H1 (cell line): ENCODE data around the gene IL17RA. TPM values are rescaled to one million over a fixed set of nuclear protein-coding genes. Genes with fewer than 3 reads are reported as not detected.
A peak's percentile ranks its signal among the peaks of the same experiment; 100 is the strongest.

Experiments used
- CTCF ChIA-PET: fragments of 300-600 bp; sonication (Branson Sonifier 250); formaldehyde crosslinking; loops from one replicate; lab custom pipeline; 2021; ENCODE audit not compliant: partially characterized antibody; lab: Charles Lee
- POLR2A ChIA-PET: fragments of 300-600 bp; sonication (Branson Sonifier 250); formaldehyde crosslinking; loops from one replicate; lab custom pipeline; 2021; ENCODE audit warnings: inconsistent platforms; ENCODE audit not compliant: partially characterized antibody; lab: Charles Lee
- DNase-seq, 2 experiments: peaks; one replicate each; pipeline versions ENCODE4 v3.0.0 to v3.0.0-alpha.2; 2010 to 2022; ENCODE audit warnings: low spot score in 2 of 2, low read depth in 1 of 2, mixed read lengths in 1 of 2
- FAIRE-seq: peaks from 2 replicates; lab custom pipeline; 2011; peaks lifted over from hg19 to GRCh38; lab: Jason Lieb, UNC
- H2AFZ ChIP-seq: 2 replicates; pipeline ENCODE4 v1.8.1; 2012; ENCODE audit warnings: low read length, inconsistent platforms
- H2AK5ac ChIP-seq: 2 replicates; pipeline ENCODE4 v1.6.1; 2013; ENCODE audit warnings: low read depth, low read length
- H2BK120ac ChIP-seq: replicated peaks from 2 replicates; pipeline ENCODE3; 2013; ENCODE audit warnings: low read depth, low read length, inconsistent platforms
- H2BK12ac ChIP-seq: 2 replicates; pipeline ENCODE4 v1.6.1; 2013; ENCODE audit warnings: low read depth, low read length
- H2BK15ac ChIP-seq: 2 replicates; pipeline ENCODE4 v1.6.1; 2013; ENCODE audit warnings: low read length
- H2BK20ac ChIP-seq: 2 replicates; pipeline ENCODE4 v1.6.1; 2013; ENCODE audit warnings: low read length
- H2BK5ac ChIP-seq: 2 replicates; pipeline ENCODE4 v1.6.1; 2013; ENCODE audit warnings: low read depth, low read length
- H3K14ac ChIP-seq: 2 replicates; pipeline ENCODE4 v1.6.1; 2013; ENCODE audit warnings: inconsistent platforms; ENCODE audit not compliant: insufficient read length
- H3K18ac ChIP-seq: 2 replicates; pipeline ENCODE4 v1.6.1; 2013; ENCODE audit warnings: low read length; ENCODE audit errors: extremely low read depth
- H3K23ac ChIP-seq: 2 replicates; pipeline ENCODE4 v1.6.1; 2013; ENCODE audit warnings: inconsistent platforms; ENCODE audit not compliant: insufficient read length
- H3K23me2 ChIP-seq: 2 replicates; pipeline ENCODE4 v1.6.1; 2013; ENCODE audit warnings: low read depth, low read length
- H3K27ac ChIP-seq: 2 replicates; pipeline ENCODE4 v1.6.1; 2011; ENCODE audit warnings: low read depth, low read length, inconsistent platforms
- H3K27me3 ChIP-seq, 4 experiments: replicated peaks in 1 of 4; 1 replicate in 1 of 4; 2 replicates in 3 of 4; pipeline versions ENCODE4 v1.6.1 to v1.8.1; 2011 to 2013; ENCODE audit warnings: low read length in 3 of 4, mild to moderate bottlenecking in 3 of 4, inconsistent platforms in 2 of 4, mixed read lengths in 2 of 4, moderate library complexity in 1 of 4; ENCODE audit not compliant: control insufficient read depth in 3 of 4, insufficient read depth in 3 of 4; ENCODE audit errors: extremely low read depth in 1 of 4
- H3K36me3 ChIP-seq, 4 experiments: 2 replicates each; pipeline versions ENCODE4 v1.6.1 to v1.8.1; 2011 to 2013; ENCODE audit warnings: mild to moderate bottlenecking in 4 of 4, low read length in 3 of 4, moderate library complexity in 2 of 4, control low read depth in 1 of 4, inconsistent platforms in 1 of 4; ENCODE audit not compliant: insufficient read depth in 4 of 4, control insufficient read depth in 2 of 4
- H3K4ac ChIP-seq: replicated peaks from 2 replicates; pipeline ENCODE3; 2013; ENCODE audit warnings: low read length, low read depth, mixed read lengths, inconsistent platforms; ENCODE audit not compliant: insufficient read length
- H3K4me1 ChIP-seq, 4 experiments: replicated peaks in 1 of 4; 1 replicate in 1 of 4; 2 replicates in 3 of 4; pipeline versions ENCODE4 v1.6.1 to v1.8.1; 2011 to 2013; ENCODE audit warnings: low read length in 3 of 4, inconsistent platforms in 2 of 4, mixed read lengths in 1 of 4; ENCODE audit not compliant: insufficient read depth in 4 of 4, control insufficient read depth in 3 of 4
- H3K4me2 ChIP-seq, 2 experiments: 2 replicates each; pipeline versions ENCODE4 v1.6.1 to v1.8.1; 2011 to 2013; ENCODE audit warnings: low read depth in 2 of 2, low read length in 2 of 2, control low read depth in 1 of 2, inconsistent platforms in 1 of 2, mild to moderate bottlenecking in 1 of 2; ENCODE audit not compliant: insufficient read depth in 1 of 2
- H3K4me3 ChIP-seq, 4 experiments: fragments of 200-600, 300-600 bp in 1 of 4; sonication (generic), shearing (Covaris generic), sonication (Bioruptor Twin) in 1 of 4; 2 replicates each; pipeline versions ENCODE4 v1.5.1 to v1.8.1; 2011 to 2016; ENCODE audit warnings: low read length in 4 of 4, low read depth in 3 of 4, control low read depth in 2 of 4, inconsistent platforms in 2 of 4, mild to moderate bottlenecking in 2 of 4, mixed read lengths in 1 of 4, moderate library complexity in 1 of 4; ENCODE audit not compliant: insufficient read depth in 2 of 4; ENCODE audit errors: extremely low read depth in 1 of 4
- H3K56ac ChIP-seq: replicated peaks from 2 replicates; pipeline ENCODE3; 2013; ENCODE audit warnings: low read depth, mild to moderate bottlenecking, mixed read lengths, low read length, inconsistent platforms; ENCODE audit not compliant: insufficient read length
- H3K79me1 ChIP-seq: 2 replicates; pipeline ENCODE4 v1.6.1; 2013; ENCODE audit warnings: low read depth, low read length, control low read depth
- H3K79me2 ChIP-seq, 2 experiments: 2 replicates each; pipeline versions ENCODE4 v1.6.1 to v1.8.1; 2012 to 2013; ENCODE audit warnings: low read length in 2 of 2, mild to moderate bottlenecking in 2 of 2, inconsistent platforms in 1 of 2; ENCODE audit not compliant: insufficient read depth in 2 of 2, control insufficient read depth in 1 of 2
- H3K9ac ChIP-seq, 4 experiments: replicated peaks in 1 of 4; 1 replicate in 1 of 4; 2 replicates in 3 of 4; pipeline versions ENCODE4 v1.6.1 to v1.8.1; 2011 to 2013; ENCODE audit warnings: low read depth in 3 of 4, low read length in 3 of 4, control low read depth in 2 of 4, mild to moderate bottlenecking in 2 of 4, moderate library complexity in 2 of 4, inconsistent platforms in 1 of 4; ENCODE audit errors: extremely low read depth in 1 of 4
- H3K9me3 ChIP-seq, 2 experiments: 2 replicates each; pipeline versions ENCODE4 v1.6.1 to v1.8.1; 2012 to 2013; ENCODE audit warnings: mild to moderate bottlenecking in 2 of 2, moderate library complexity in 2 of 2, control low read depth in 1 of 2, inconsistent platforms in 1 of 2, low read depth in 1 of 2, low read length in 1 of 2, mixed read lengths in 1 of 2; ENCODE audit not compliant: insufficient read depth in 2 of 2
- H4K20me1 ChIP-seq, 2 experiments: replicated peaks in 1 of 2; 2 replicates each; pipeline versions ENCODE3 to v1.8.1; 2011 to 2013; ENCODE audit warnings: inconsistent platforms in 2 of 2, low read length in 2 of 2, mild to moderate bottlenecking in 1 of 2; ENCODE audit not compliant: insufficient read depth in 2 of 2, control insufficient read depth in 1 of 2
- H4K5ac ChIP-seq: 2 replicates; pipeline ENCODE4 v1.6.1; 2013; ENCODE audit warnings: low read length, low read depth, mixed read lengths, inconsistent platforms; ENCODE audit not compliant: insufficient read length
- H4K8ac ChIP-seq: 2 replicates; pipeline ENCODE4 v1.8.0; 2013; ENCODE audit warnings: mild to moderate bottlenecking, moderate library complexity, low read length, inconsistent platforms; ENCODE audit not compliant: insufficient read depth; ENCODE audit errors: extremely low read depth
- H4K91ac ChIP-seq: replicated peaks from 2 replicates; pipeline ENCODE3; 2013; ENCODE audit warnings: low read length, mixed read lengths, inconsistent platforms; ENCODE audit not compliant: insufficient read length
- CTCF ChIP-seq, 3 experiments: IDR thresholded peaks; 1 replicate in 2 of 3; 2 replicates in 1 of 3; pipeline versions ENCODE4 v1.5.1 to v1.6.1; 2011; ENCODE audit warnings: low read length in 3 of 3, mild to moderate bottlenecking in 3 of 3, inconsistent platforms in 2 of 3, low read depth in 1 of 3, moderate library complexity in 1 of 3; ENCODE audit not compliant: insufficient read depth in 1 of 3; ENCODE audit errors: control extremely low read depth in 1 of 3
- WGBS, 2 experiments: shearing (Covaris generic) in 1 of 2; methylation state at CpG; one replicate each; pipeline versions ENCODE4 v1.1.6 to v1.1.7; 2013 to 2015; ENCODE audit warnings: low lambda C conversion rate in 2 of 2, mixed read lengths in 2 of 2, inconsistent platforms in 1 of 2, low coverage in 1 of 2, missing lambda C conversion rate in 1 of 2; ENCODE audit not compliant: insufficient replicate concordance in 2 of 2, insufficient coverage in 1 of 2, insufficient read length in 1 of 2; ENCODE audit errors: extremely low coverage in 1 of 2, missing lambda C conversion rate in 1 of 2; 5-methylcytosine and 5-hydroxymethylcytosine counted together
- polyA plus RNA-seq, 7 experiments: library from polyadenylated mRNA; depleted of rRNA in 3 of 7; stranded (reverse) in 5 of 7; unstranded in 2 of 7; fragments of >200 nt in 5 of 7; fragments of 200-250 nt in 2 of 7; gene quantifications; 1 replicate in 5 of 7; 2 replicates in 1 of 7; 4 replicates in 1 of 7; pipeline versions ENCODE4 v1.2.1 to v1.2.3, GENCODE V29; 2011 to 2013; ENCODE audit warnings: missing spikeins in 2 of 7, mixed read lengths in 2 of 7
- total RNA-seq: library from RNA; stranded (reverse); fragmentation: NEBNext Ultra II Directional; extraction: Animal tissue kit (Norgen Biotek cat#: 25700); gene quantifications from 2 replicates; pipeline ENCODE4 v1.2.1, GENCODE V29; 2021

Gene IL17RA
- total and polyA plus RNA-seq, 2 of the 8 experiments (the other 6 are each of a cell fraction or from before 2014, with no cell fraction given) = 5.6 to 9.9 TPM

- Histone ChIP-seq H4K91ac (no peak overlapping the region), H3K4me2 (no peak overlapping the region), H3K36me3 (peaks cover 0 to 11% (median 2%) of the 10 kb centered on the region in 4 experiments; a peak in 1 of 8 replicates), H3K79me1 (no peaks in the 10 kb centered on the region; the same call in 1 of the 2 replicates), H3K4ac (no peak overlapping the region), H3K9ac (no peak overlapping the region), H2AFZ (no peak overlapping the region), H3K27me3 (no peaks in the 10 kb centered on the region), H3K4me1 (no peaks in the 10 kb centered on the region), H3K4me3 (no peak overlapping the region), H4K20me1 (no peaks in the 10 kb centered on the region), H3K14ac (no peak overlapping the region), H2BK5ac (no peak overlapping the region), H2BK120ac (no peak overlapping the region), H3K23me2 (no peaks in the 10 kb centered on the region), H4K5ac (no peak overlapping the region), H3K79me2 (no peaks in the 10 kb centered on the region), H3K18ac (no peak overlapping the region), H2BK12ac (no peak overlapping the region), H3K9me3 (no peaks in the 10 kb centered on the region), H2BK20ac (no peak overlapping the region), H4K8ac (no peak overlapping the region), H2BK15ac (peak overlapping the region; percentile 75; the same call in 1 of the 2 replicates), H3K27ac (no peak overlapping the region), H3K56ac (no peak overlapping the region), H3K23ac (no peak overlapping the region), H2AK5ac (no peak overlapping the region)
- no peak for TF ChIP-seq CTCF (IDR thresholded peaks at IDR 0.05; ENCODE audit: control extremely low read depth in 1 of 3, insufficient read depth in 1 of 3, low read depth in 1 of 3, low read length in 3 of 3)
- DNase-seq = no peak
- no peak for FAIRE-seq
- WGBS, 2 experiments = 91% methylated on average over 22 of the region's 22 CpGs; no CpG with 5 or more reads in 1 of the 2 experiments
- CTCF ChIA-PET = interaction anchor here (0.7 to 4.2 kb wide), 7 partner anchors 9 to 31 kb away, joined by 3 to 35 read pairs (median 9); no protein-coding TSS in a partner anchor
- POLR2A ChIA-PET = no interaction called here
Measured at GRCh38 chr22:17105143-17106129, 20.6 kb downstream of the IL17RA start.
